HEK293T (cell line): Measurements from ENCODE around the gene MED8.

Source experiments
- CTCF ChIA-PET: fragments of 350-600 bp; formaldehyde crosslinking; extraction: SDS; loops from one replicate; lab custom pipeline; 2021; ENCODE audit warnings: antibody characterized with exemption, inconsistent platforms; lab: Yijun Ruan, JAX
- POLR2A ChIA-PET: fragments of 350-600 bp; formaldehyde crosslinking; extraction: SDS; loops from one replicate; lab custom pipeline; 2020; ENCODE audit warnings: antibody characterized with exemption, inconsistent platforms; lab: Yijun Ruan, JAX
- DNase-seq: peaks from one replicate; pipeline ENCODE4 v3.0.0; 2012; ENCODE audit warnings: mixed read lengths; ENCODE audit errors: extremely low spot score
- ARNT ChIP-seq: fragments of 450-650 bp; IDR thresholded peaks from 2 replicates; pipeline ENCODE4 v1.6.1; 2017; ENCODE audit warnings: mild to moderate bottlenecking
- BHLHE40 ChIP-seq: fragments of 450-650 bp; IDR thresholded peaks from 2 replicates; pipeline ENCODE4 v1.6.1; 2016; ENCODE audit warnings: mild to moderate bottlenecking, moderate library complexity, borderline replicate concordance
- CTBP1 ChIP-seq: fragments of 450-650 bp; IDR thresholded peaks from 2 replicates; pipeline ENCODE4 v1.6.1; 2016; ENCODE audit warnings: borderline replicate concordance
- ELF4 ChIP-seq: fragments of 450-650 bp; IDR thresholded peaks from 2 replicates; pipeline ENCODE4 v1.6.1; 2017; ENCODE audit warnings: antibody characterized with exemption
- FOXA1 ChIP-seq: fragments of 450-650 bp; IDR thresholded peaks from 2 replicates; pipeline ENCODE4 v1.6.1; 2016; ENCODE audit warnings: mild to moderate bottlenecking
- FOXK2 ChIP-seq: fragments of 450-650 bp; IDR thresholded peaks from 2 replicates; pipeline ENCODE4 v1.6.1; 2016; ENCODE audit warnings: mild to moderate bottlenecking
- FOXM1 ChIP-seq: fragments of 450-650 bp; IDR thresholded peaks from 2 replicates; pipeline ENCODE4 v1.6.1; 2017; ENCODE audit warnings: mild to moderate bottlenecking, borderline replicate concordance
- HDGF ChIP-seq: fragments of 450-650 bp; IDR thresholded peaks from 2 replicates; pipeline ENCODE4 v1.6.1; 2017; ENCODE audit warnings: antibody characterized with exemption, borderline replicate concordance
- L3MBTL2 ChIP-seq: fragments of 450-650 bp; conservative IDR thresholded peaks from 2 replicates; pipeline ENCODE4 v1.6.1; 2016; ENCODE audit warnings: mild to moderate bottlenecking
- LEF1 ChIP-seq: fragments of 450-650 bp; IDR thresholded peaks from 2 replicates; pipeline ENCODE4 v1.6.1; 2017; ENCODE audit warnings: mild to moderate bottlenecking, borderline replicate concordance
- NFRKB ChIP-seq: fragments of 450-650 bp; IDR thresholded peaks from 2 replicates; pipeline ENCODE4 v1.6.1; 2016; ENCODE audit warnings: mild to moderate bottlenecking, moderate library complexity
- SP1 ChIP-seq: fragments of 450-650 bp; IDR thresholded peaks from 2 replicates; pipeline ENCODE4 v1.6.1; 2017
- SUZ12 ChIP-seq: fragments of 450-650 bp; IDR thresholded peaks from 2 replicates; pipeline ENCODE4 v1.6.1; 2016; ENCODE audit warnings: mild to moderate bottlenecking
- TARDBP ChIP-seq: fragments of 450-650 bp; IDR thresholded peaks from 2 replicates; pipeline ENCODE4 v1.6.1; 2016
- ZNF384 ChIP-seq: fragments of 450-650 bp; IDR thresholded peaks from 2 replicates; pipeline ENCODE4 v1.6.1; 2016
- TF ChIP-seq, protein P1 (sequence below): fragments of 450-650 bp; IDR thresholded peaks from 2 replicates; pipeline ENCODE4 v1.6.1; 2016

Gene MED8

DNA sequence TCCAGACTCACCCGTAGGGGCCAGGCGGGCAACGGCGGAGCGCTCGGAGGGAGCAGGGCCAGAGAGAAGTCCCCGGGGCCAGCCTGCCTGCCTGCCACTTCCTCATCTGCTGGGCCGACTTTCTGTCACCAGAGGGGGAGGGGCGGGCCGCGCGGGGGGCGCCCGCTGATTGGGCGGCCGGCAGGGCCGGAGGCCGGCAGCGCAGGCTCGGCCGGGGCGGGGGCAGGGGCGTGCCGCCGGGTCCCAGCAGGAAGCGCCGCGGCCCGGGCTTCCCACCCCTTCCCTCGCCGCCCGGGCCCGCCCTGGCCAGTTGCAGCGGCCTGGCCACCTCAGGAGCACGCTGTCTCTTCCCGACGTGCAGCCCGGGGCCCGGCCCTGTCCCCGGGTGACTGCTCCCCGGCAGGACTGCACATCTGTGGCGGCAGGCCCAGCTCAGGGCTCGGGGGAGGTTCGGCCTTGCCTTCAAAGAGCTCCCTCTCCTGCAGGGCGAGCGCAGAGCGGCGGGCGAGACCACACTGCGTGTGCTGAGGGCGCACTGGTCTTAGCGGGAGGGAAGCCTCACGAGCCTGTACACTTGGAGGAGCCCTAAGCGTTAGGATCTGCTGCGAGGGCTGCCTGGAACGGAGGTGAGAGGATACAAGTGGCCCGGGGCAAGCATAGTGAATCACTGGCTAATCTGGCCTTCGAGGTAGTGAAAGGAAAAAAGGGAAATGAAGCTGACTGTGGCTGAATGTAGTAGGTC lies 21.5 kb downstream of the MED8 start, which contains the start of gene ELOVL1:
ELOVL1 (minus strand) TSS at position 108 of the 742 bp plus-strand sequence. CDS start 2,402 bp downstream, outside the sequence.
- POLR2A ChIA-PET: interaction anchor here (0.6 to 4.3 kb wide), 7 partner anchors 10 to 22 kb away, joined by 3 to 41 read pairs (median 4); partner anchors contain the start of genes CDC20, MED8 and SZT2
- TF ChIP-seq L3MBTL2: peak; percentile 93
- TF ChIP-seq HDGF: no peak
- CTCF ChIA-PET: interaction anchor here (1.5 kb wide), 1 partner anchor 10 kb away, joined by 8 read pairs; the partner anchor contains the start of gene CDC20
- DNase-seq: peak; percentile 89

DNA sequence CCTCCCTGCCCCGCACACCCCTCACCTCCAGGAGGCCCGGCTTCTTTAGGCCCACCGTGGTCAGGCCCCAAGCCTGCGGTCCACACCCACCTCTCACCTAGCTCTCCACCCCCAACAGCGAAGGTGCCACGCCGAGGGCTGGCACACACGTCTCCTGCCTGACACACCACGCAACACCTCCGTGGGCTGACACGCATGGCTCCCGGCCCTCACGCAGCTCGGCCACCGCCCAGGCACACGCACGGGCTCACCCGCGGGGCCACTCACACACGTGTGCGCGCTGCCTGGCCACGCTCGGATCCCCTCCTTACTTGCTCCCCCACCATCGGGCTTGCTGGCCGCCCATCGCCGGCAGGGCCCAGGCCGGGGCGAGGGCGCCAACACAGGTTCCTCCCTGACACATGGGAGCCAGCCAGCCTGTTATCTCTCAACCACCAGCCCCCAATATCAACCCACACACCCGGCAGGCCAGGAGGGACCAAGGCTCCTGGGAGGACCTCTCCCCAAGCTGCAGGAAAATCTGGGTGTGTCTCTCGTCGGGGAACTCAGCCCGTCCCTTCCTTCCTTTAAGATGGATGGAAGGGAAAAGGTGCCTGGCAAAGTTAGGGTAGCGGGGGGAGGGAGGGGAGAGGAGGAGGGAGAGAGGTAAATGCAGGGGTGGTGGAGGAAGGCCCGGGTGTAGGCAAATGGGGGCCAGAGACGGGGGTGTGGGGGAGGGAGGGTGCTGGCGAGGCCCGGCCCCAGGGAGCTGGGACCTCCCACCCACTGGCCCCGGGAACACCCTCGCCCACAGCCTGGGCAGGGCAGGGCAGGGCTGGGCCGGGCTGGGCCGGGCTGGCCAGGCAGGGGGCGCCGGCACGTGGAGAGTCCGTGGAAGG lies 22.3 kb downstream of the MED8 start:
- CTCF ChIA-PET: interaction anchor here (1.5 kb wide), 1 partner anchor 9 kb away, joined by 8 read pairs; the partner anchor contains the start of gene CDC20
- DNase-seq: no peak
- TF ChIP-seq HDGF: no peak
- no peak for TF ChIP-seq FOXK2
- no peak for TF ChIP-seq BHLHE40
- no peak for TF ChIP-seq LEF1
- TF ChIP-seq ELF4: no peak
- no peak for TF ChIP-seq NFRKB
- no peak for TF ChIP-seq FOXA1
- no peak for TF ChIP-seq CTBP1
- POLR2A ChIA-PET: interaction anchor here (0.6 to 4.3 kb wide), 4 partner anchors 9 to 23 kb away, joined by 3 to 41 read pairs (median 8); partner anchors contain the start of genes CDC20, MED8 and SZT2

DNA sequence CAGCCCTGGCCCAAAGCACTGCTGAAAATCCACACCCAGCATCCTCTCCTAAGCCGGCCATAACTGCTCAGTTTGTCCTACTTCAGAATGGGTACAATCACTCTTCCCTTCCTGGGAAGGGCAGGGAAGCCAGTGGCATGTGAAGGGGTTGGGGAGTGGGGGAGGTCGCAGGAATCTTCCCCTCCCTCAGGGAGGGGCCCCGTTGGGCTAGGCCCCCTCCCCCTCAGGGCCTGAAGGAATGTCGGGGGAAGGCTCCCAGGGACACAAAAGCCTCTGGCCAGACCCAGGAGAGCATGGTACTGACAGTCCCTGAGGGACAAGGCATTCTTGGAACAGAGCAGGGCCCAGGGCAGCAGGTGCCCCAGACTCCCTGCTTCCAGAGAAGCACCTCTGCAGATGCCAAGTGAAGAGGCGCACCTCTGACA lies 23.0 kb downstream of the MED8 start:
- ChIA-PET POLR2A (interaction anchor here (4.3 kb wide), 1 partner anchor 9 kb away, joined by 41 read pairs; the partner anchor contains the start of gene CDC20), CTCF (no interaction called here)
- no peak for DNase-seq
- no peak for TF ChIP-seq NFRKB
- TF ChIP-seq SP1: no peak

DNA sequence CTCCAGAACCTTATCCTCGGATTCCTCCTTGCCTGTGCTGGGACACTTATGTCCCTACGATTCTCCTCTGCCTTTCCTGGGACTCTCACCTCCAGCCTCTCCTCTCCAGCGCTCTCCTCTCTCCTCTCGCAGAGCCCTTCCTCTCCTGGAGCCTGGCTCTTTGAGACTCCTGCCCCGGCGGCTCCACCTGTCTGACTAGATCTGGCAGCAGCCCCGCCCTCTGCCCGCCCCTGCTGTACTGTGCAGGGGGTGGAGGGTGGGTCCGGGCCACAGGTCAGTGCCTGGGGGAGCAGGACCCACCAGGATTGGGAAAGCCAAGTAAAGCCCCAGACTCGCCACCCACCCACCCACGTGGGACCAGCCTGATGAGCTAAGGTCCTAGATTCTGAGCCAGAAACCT lies 23.4 kb downstream of the MED8 start:
- DNase-seq: no peak
- no peak for TF ChIP-seq BHLHE40
- TF ChIP-seq, protein P1, sequence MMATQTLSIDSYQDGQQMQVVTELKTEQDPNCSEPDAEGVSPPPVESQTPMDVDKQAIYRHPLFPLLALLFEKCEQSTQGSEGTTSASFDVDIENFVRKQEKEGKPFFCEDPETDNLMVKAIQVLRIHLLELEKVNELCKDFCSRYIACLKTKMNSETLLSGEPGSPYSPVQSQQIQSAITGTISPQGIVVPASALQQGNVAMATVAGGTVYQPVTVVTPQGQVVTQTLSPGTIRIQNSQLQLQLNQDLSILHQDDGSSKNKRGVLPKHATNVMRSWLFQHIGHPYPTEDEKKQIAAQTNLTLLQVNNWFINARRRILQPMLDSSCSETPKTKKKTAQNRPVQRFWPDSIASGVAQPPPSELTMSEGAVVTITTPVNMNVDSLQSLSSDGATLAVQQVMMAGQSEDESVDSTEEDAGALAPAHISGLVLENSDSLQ: no peak
- no peak for TF ChIP-seq L3MBTL2
- TF ChIP-seq LEF1: no peak
- TF ChIP-seq ELF4: no peak
- TF ChIP-seq FOXM1: no peak
- no peak for TF ChIP-seq FOXK2
- TF ChIP-seq SUZ12: no peak
- no peak for TF ChIP-seq SP1
- TF ChIP-seq ARNT: no peak
- TF ChIP-seq HDGF: no peak
- no peak for TF ChIP-seq ZNF384
- no peak for TF ChIP-seq NFRKB
- TF ChIP-seq TARDBP: no peak
- TF ChIP-seq FOXA1: no peak
- no peak for TF ChIP-seq CTBP1
- ChIA-PET POLR2A (interaction anchor here (1.0 kb wide), 1 partner anchor 17 kb away, joined by 4 read pairs; no protein-coding TSS in a partner anchor), CTCF (no interaction called here)

DNA sequence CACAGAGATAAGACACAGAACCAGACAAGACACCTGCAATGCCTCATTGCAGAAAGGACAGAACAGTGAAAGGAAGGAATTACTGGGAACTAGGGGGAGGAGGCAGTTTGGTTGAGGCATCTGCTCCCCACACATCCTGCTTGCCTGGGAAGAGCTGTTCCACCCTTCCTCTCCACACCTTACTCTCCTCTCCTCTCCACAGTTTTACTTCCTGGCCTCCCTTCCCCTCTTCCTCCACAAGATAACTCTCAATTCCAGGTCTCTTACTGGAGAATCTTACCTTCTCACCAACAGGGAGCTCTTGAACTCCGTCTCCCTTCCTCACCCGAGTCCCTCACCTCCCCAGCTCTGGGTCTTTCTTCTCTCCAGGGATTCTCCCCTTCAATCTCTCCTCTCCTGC lies 23.9 kb downstream of the MED8 start:
- CTCF ChIA-PET: no interaction called here
- DNase-seq: no peak
- POLR2A ChIA-PET: interaction anchor here (1.0 kb wide), 1 partner anchor 17 kb away, joined by 4 read pairs; no protein-coding TSS in a partner anchor
- no peak for TF ChIP-seq L3MBTL2
- TF ChIP-seq SUZ12: no peak
- no peak for TF ChIP-seq CTBP1
- no peak for TF ChIP-seq FOXM1
- no peak for TF ChIP-seq LEF1
- TF ChIP-seq, protein P1: no peak
- no peak for TF ChIP-seq NFRKB
- TF ChIP-seq BHLHE40: no peak
- no peak for TF ChIP-seq FOXA1
- TF ChIP-seq ELF4: no peak
- no peak for TF ChIP-seq FOXK2
- no peak for TF ChIP-seq ARNT
- TF ChIP-seq ZNF384: no peak

DNA sequence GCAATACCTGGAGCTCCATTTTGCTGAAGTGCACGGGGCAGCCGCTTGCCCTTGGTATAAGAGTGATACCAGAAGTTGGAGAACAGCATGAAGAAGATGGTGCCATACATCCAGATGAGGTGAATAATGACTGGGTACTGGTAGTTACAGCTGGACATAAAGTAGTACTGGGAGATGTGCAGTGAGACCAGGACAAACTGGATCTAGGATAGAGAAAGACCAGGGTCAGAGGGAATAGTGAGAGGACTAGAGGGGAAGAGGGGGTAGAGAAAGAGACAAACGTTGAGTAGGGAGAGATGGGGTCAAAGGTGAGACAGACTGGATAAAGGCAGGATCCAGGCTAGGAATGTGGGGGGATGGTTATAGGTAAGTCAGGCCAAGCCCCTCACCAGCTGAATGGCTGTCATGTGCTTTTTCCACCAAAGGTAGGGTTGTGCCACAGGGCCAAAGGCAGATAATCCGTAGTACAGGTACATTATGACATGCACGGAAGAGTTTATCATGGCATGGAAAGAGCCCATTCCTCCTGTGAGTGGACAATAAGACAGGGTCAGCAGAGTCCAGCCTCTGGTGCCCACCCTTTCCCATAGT lies 25.6 kb downstream of the MED8 start:
- POLR2A ChIA-PET: no interaction called here
- no peak for DNase-seq
- TF ChIP-seq HDGF: no peak
- TF ChIP-seq ELF4: no peak
- TF ChIP-seq BHLHE40: no peak
- CTCF ChIA-PET: no interaction called here
